RWPE2 (cell line): Measurements from ENCODE around the gene EGFR.

Experiments
- ATAC-seq: fragments of 200-7000 bp; cut with Tn5 transposase; 3 replicates; pipeline ENCODE4 v1.9.1; 2021; ENCODE audit warnings: low read depth
- DNase-seq: peaks from one replicate; pipeline ENCODE4 v3.0.0-alpha.2; 2020; ENCODE audit warnings: low spot score
- H3K27ac ChIP-seq: fragments of 450-650 bp; 2 replicates; pipeline ENCODE4 v1.5.1; 2017; ENCODE audit warnings: mild to moderate bottlenecking; ENCODE audit not compliant: poor library complexity, severe bottlenecking
- H3K27me3 ChIP-seq: fragments of 250-450 bp; sonication (Bioruptor Pico); 2 replicates; pipeline ENCODE4 v1.5.1; 2021; ENCODE audit warnings: mild to moderate bottlenecking, moderate library complexity; ENCODE audit not compliant: insufficient read depth, poor library complexity, severe bottlenecking
- H3K36me3 ChIP-seq: fragments of 250-450 bp; sonication (Bioruptor Pico); 2 replicates; pipeline ENCODE4 v1.5.1; 2020; ENCODE audit warnings: low read depth, mild to moderate bottlenecking, moderate library complexity
- H3K4me1 ChIP-seq: fragments of 250-450 bp; sonication (Bioruptor Pico); 2 replicates; pipeline ENCODE4 v1.5.1; 2021; ENCODE audit warnings: mild to moderate bottlenecking, moderate library complexity; ENCODE audit not compliant: insufficient read depth, poor library complexity, severe bottlenecking
- H3K4me3 ChIP-seq: fragments of 250-450 bp; sonication (Bioruptor Pico); 2 replicates; pipeline ENCODE4 v1.5.1; 2021; ENCODE audit warnings: mild to moderate bottlenecking, moderate library complexity; ENCODE audit not compliant: severe bottlenecking
- H3K9me3 ChIP-seq: fragments of 250-450 bp; sonication (Bioruptor Pico); 2 replicates; pipeline ENCODE4 v1.5.1; 2021; ENCODE audit warnings: mild to moderate bottlenecking, moderate library complexity; ENCODE audit not compliant: severe bottlenecking
- CTCF ChIP-seq: fragments of 450-650 bp; IDR thresholded peaks from one replicate; pipeline ENCODE4 v1.5.1; 2017; ENCODE audit warnings: mild to moderate bottlenecking, moderate library complexity; ENCODE audit not compliant: poor library complexity, severe bottlenecking

The EGFR gene

GRCh38 chr7:55150166-55150565, 131.3 kb downstream of the EGFR start:
- no peak overlapping the region for H3K4me3 ChIP-seq
- no peak for TF ChIP-seq CTCF
- H3K36me3 ChIP-seq = peaks cover 100% of the 10 kb centered on the region
- ATAC-seq (no peak), DNase-seq (no peak)
- H3K4me1 ChIP-seq = no peaks in the 10 kb centered on the region
- H3K27ac ChIP-seq = no peak overlapping the region
- no peaks in the 10 kb centered on the region for H3K27me3 ChIP-seq
- no peaks in the 10 kb centered on the region for H3K9me3 ChIP-seq

- ATAC-seq (no peak), DNase-seq (no peak)
- no peak for TF ChIP-seq CTCF
Observed at GRCh38 chr7:55150709-55151451, 132.1 kb downstream of the EGFR start.

DNA sequence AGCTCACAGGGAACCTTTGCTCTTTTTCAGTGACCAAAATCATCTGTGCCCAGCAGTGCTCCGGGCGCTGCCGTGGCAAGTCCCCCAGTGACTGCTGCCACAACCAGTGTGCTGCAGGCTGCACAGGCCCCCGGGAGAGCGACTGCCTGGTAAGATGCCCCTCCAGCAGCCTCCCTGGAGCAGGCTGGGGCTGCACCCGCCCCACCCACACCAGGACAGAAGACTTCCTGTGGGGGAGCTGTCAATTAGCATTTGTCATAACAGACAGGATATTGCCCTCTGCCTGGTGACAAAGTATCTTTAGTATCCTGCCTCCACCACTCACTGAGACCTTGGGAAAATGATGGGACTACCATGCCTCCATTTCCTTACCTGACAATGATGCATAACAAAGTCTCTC, 133.7 kb downstream of the EGFR start:
- no peaks in the 10 kb centered on the region for H3K9me3 ChIP-seq
- no peak overlapping the region for H3K27ac ChIP-seq
- peaks cover 100% of the 10 kb centered on the region for H3K36me3 ChIP-seq
- no peak overlapping the region for H3K4me3 ChIP-seq
- H3K4me1 ChIP-seq = no peaks in the 10 kb centered on the region
- ATAC-seq (no peak), DNase-seq (no peak)
- no peak for TF ChIP-seq CTCF
- H3K27me3 ChIP-seq = no peaks in the 10 kb centered on the region

More at GRCh38 chr7:55150709-55151451, 132.1 kb downstream of the EGFR start:
- Histone ChIP-seq H3K9me3 (no peaks in the 10 kb centered on the region), H3K27ac (no peak overlapping the region), H3K36me3 (peaks cover 100% of the 10 kb centered on the region), H3K27me3 (no peaks in the 10 kb centered on the region), H3K4me1 (no peaks in the 10 kb centered on the region), H3K4me3 (no peak overlapping the region)

GRCh38 chr7:55154096-55154495, 135.3 kb downstream of the EGFR start:
- ATAC-seq (no peak), DNase-seq (no peak)
- Histone ChIP-seq H3K9me3 (no peaks in the 10 kb centered on the region), H3K4me1 (no peaks in the 10 kb centered on the region), H3K36me3 (peaks cover 100% of the 10 kb centered on the region), H3K4me3 (no peak overlapping the region), H3K27ac (no peak overlapping the region), H3K27me3 (no peaks in the 10 kb centered on the region)
- TF ChIP-seq CTCF = no peak
